Ovary (tissue), 3 donors: ENCODE data around the gene DIP2C.

Source experiments
- POLR2A ChIP-seq: fragments of 450-650 bp; IDR thresholded peaks from one replicate; pipeline ENCODE4 v1.6.1; 2017; ENCODE audit warnings: antibody characterized with exemption, mild to moderate bottlenecking, moderate library complexity
- TF ChIP-seq, protein P1 (sequence below), 3 donors: fragments of 450-650 bp in 2 of 3; fragments of 200-600 bp in 1 of 3; IDR thresholded peaks; one replicate each; pipeline versions ENCODE4 v1.5.1 to v1.8.0; 2016 to 2022; ENCODE audit warnings: antibody characterized with exemption in 3 of 3, mild to moderate bottlenecking in 1 of 3
- donor health status: DM: no; HTN: no; CAD: no.

GRCh38 chr10:408236-408635 lies 281.2 kb downstream of the DIP2C start:
- TF ChIP-seq POLR2A, result no peak
- TF ChIP-seq, protein P1, sequence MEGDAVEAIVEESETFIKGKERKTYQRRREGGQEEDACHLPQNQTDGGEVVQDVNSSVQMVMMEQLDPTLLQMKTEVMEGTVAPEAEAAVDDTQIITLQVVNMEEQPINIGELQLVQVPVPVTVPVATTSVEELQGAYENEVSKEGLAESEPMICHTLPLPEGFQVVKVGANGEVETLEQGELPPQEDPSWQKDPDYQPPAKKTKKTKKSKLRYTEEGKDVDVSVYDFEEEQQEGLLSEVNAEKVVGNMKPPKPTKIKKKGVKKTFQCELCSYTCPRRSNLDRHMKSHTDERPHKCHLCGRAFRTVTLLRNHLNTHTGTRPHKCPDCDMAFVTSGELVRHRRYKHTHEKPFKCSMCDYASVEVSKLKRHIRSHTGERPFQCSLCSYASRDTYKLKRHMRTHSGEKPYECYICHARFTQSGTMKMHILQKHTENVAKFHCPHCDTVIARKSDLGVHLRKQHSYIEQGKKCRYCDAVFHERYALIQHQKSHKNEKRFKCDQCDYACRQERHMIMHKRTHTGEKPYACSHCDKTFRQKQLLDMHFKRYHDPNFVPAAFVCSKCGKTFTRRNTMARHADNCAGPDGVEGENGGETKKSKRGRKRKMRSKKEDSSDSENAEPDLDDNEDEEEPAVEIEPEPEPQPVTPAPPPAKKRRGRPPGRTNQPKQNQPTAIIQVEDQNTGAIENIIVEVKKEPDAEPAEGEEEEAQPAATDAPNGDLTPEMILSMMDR (IDR thresholded peaks at IDR 0.05), result no peak
